Caco-2 (cell line): ENCODE measurements around the gene SLC39A11. TPM values are rescaled to one million over a fixed set of nuclear protein-coding genes. Genes with fewer than 3 reads are reported as not detected.

Source experiments
- BruUV-seq: library from RNA; stranded (reverse); fragments of 400-500 nt; replicated peaks from 2 replicates; lab custom pipeline; 2021; lab: Mats Ljungman, UMichigan
- CTCF ChIA-PET: fragments of 300-600 bp; sonication (Branson Sonifier 250); formaldehyde crosslinking; loops from one replicate; lab custom pipeline; 2022; ENCODE audit warnings: antibody characterized with exemption; lab: Charles Lee
- POLR2A ChIA-PET: fragments of 300-600 bp; sonication (Branson Sonifier 250); formaldehyde crosslinking; loops from one replicate; lab custom pipeline; 2022; ENCODE audit warnings: antibody characterized with exemption; lab: Charles Lee
- DNase-seq, 2 experiments: peaks; one replicate each; pipeline versions ENCODE4 v3.0.0 to v3.0.0-alpha.2; 2020 to 2022
- H3K27me3 ChIP-seq: replicated peaks from 2 replicates; pipeline ENCODE4 v1.6.0; 2011; ENCODE audit warnings: low read length; ENCODE audit not compliant: control insufficient read depth, insufficient read depth
- H3K36me3 ChIP-seq: 2 replicates; pipeline ENCODE4 v1.5.1; 2011; ENCODE audit warnings: low read length; ENCODE audit not compliant: control insufficient read depth, insufficient read depth
- H3K4me1 ChIP-seq: fragments of 250-450 bp; sonication (Bioruptor Pico); 2 replicates; pipeline ENCODE4 v1.5.1; 2020; ENCODE audit warnings: mild to moderate bottlenecking
- H3K4me3 ChIP-seq: 2 replicates; pipeline ENCODE4 v1.5.1; 2011; ENCODE audit warnings: low read depth, mild to moderate bottlenecking, control low read depth, low read length
- H3K9me3 ChIP-seq: fragments of 250-450 bp; sonication (Bioruptor Pico); 2 replicates; pipeline ENCODE4 v1.5.1; 2020; ENCODE audit warnings: mild to moderate bottlenecking, moderate library complexity
- H3K27ac Mint-ChIP-seq: one replicate; pipeline ENCODE4 v1.8.0; 2022; ENCODE audit warnings: mixed read lengths; ENCODE audit not compliant: unreplicated experiment
- H3K27me3 Mint-ChIP-seq: one replicate; pipeline ENCODE4 v1.8.0; 2022; ENCODE audit warnings: mixed read lengths; ENCODE audit not compliant: insufficient read depth, unreplicated experiment
- H3K36me3 Mint-ChIP-seq: one replicate; pipeline ENCODE4 v1.8.0; 2022; ENCODE audit warnings: mild to moderate bottlenecking, mixed read lengths; ENCODE audit not compliant: insufficient read depth, unreplicated experiment
- H3K4me1 Mint-ChIP-seq: one replicate; pipeline ENCODE4 v1.8.0; 2022; ENCODE audit warnings: low read depth, mixed read lengths; ENCODE audit not compliant: unreplicated experiment
- H3K4me3 Mint-ChIP-seq: one replicate; pipeline ENCODE4 v1.8.0; 2022; ENCODE audit warnings: mild to moderate bottlenecking, moderate library complexity, mixed read lengths; ENCODE audit not compliant: unreplicated experiment
- H3K9me3 Mint-ChIP-seq: one replicate; pipeline ENCODE4 v1.8.0; 2022; ENCODE audit warnings: mixed read lengths; ENCODE audit not compliant: unreplicated experiment
- CTCF ChIP-seq, 2 experiments: fragments of 200-600 bp in 1 of 2; IDR thresholded peaks; 1 replicate in 1 of 2; 2 replicates in 1 of 2; pipeline versions ENCODE4 v1.5.1 to v1.8.0; 2011 to 2022; ENCODE audit warnings: antibody characterized with exemption in 1 of 2, control low read depth in 1 of 2, inconsistent platforms in 1 of 2, low read depth in 1 of 2, low read length in 1 of 2, mild to moderate bottlenecking in 1 of 2, moderate library complexity in 1 of 2; ENCODE audit not compliant: insufficient read depth in 1 of 2, severe bottlenecking in 1 of 2, unreplicated experiment in 1 of 2
- intact Hi-C: fragments of 100-400 bp; cut with micrococcal nuclease; formaldehyde crosslinking; loops from one replicate; pipeline ENCODE4 v1.10.0; 2022; ENCODE audit not compliant: unreplicated experiment
- total RNA-seq: library from RNA; stranded (reverse); gene quantifications from 2 replicates; pipeline ENCODE4 v1.2.3, GENCODE V29; 2022

The SLC39A11 gene
- total RNA-seq, 1 experiment from 2014 or later, result 26.4 TPM

DNA sequence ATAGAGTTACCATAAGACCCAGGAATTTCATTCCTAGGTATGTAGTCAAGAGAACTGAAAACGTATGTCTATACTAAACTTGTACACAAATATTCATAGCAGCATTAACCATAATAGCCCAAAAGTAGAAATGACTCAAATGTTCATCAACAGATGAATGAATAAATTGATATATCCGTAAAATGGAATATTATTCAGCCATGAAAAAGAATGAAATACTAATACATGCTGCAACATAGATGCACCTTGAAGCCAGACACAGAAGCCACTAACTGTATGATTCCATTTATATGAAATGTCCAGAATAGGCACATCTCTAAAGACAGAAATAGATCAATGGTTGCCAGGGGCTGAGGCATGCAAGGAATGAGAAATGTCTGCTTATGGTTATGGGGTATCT lies 484.1 kb downstream of the SLC39A11 start:
- Histone ChIP-seq H3K9me3 (peaks cover 6% of the 10 kb centered on the region; the same call in 1 of the 2 replicates), H3K27me3 (no peaks in the 10 kb centered on the region), H3K4me1 (peaks cover 5% of the 10 kb centered on the region), H3K4me3 (no peak overlapping the region), H3K36me3 (no peaks in the 10 kb centered on the region)
- Mint-ChIP-seq H3K27ac (no peak overlapping the region), H3K9me3 (peaks cover 20% of the 10 kb centered on the region), H3K36me3 (no peaks in the 10 kb centered on the region), H3K4me1 (no peaks in the 10 kb centered on the region), H3K4me3 (no peak overlapping the region), H3K27me3 (no peaks in the 10 kb centered on the region)
- no TSS peak for BruUV-seq
- DNase-seq, result no peak
- intact Hi-C loops, result no loop called here
- TF ChIP-seq CTCF (IDR thresholded peaks at IDR 0.05; ENCODE audit: insufficient read depth in 1 of 2, low read depth in 1 of 2, low read length in 1 of 2, severe bottlenecking in 1 of 2, unreplicated experiment in 1 of 2), result no peak
- CTCF ChIA-PET, result no interaction called here
- POLR2A ChIA-PET, result no interaction called here

DNA sequence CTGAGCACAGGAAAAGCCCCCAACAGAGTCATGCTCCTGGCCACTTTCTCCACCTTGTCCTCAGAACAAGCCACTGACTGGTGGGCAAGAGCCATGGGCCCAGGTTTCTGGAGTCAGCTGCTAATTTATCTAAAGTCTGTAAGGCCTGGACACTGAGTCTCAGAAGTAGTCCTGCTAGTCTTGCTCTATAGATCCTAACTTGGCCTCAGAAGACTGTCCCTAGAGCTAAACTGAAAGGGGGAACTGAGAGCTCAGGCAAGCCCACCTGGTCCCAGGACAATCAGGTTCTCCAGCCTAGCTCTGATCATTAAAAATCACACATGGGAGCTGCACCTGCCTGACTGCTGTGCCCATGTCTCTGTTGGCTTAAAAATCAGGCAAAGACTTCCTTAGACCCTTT lies 485.8 kb downstream of the SLC39A11 start:
- Histone ChIP-seq H3K9me3 (peaks cover 6% of the 10 kb centered on the region; the same call in 1 of the 2 replicates), H3K4me3 (no peak overlapping the region), H3K27me3 (no peaks in the 10 kb centered on the region), H3K36me3 (no peaks in the 10 kb centered on the region), H3K4me1 (peaks cover 11% of the 10 kb centered on the region)
- ChIA-PET POLR2A (no interaction called here), CTCF (no interaction called here)
- TF ChIP-seq CTCF (IDR thresholded peaks at IDR 0.05; ENCODE audit: insufficient read depth in 1 of 2, low read depth in 1 of 2, low read length in 1 of 2, severe bottlenecking in 1 of 2, unreplicated experiment in 1 of 2), result no peak
- Mint-ChIP-seq H3K27ac (no peak overlapping the region), H3K27me3 (no peaks in the 10 kb centered on the region), H3K4me1 (no peaks in the 10 kb centered on the region), H3K36me3 (no peaks in the 10 kb centered on the region), H3K4me3 (no peak overlapping the region), H3K9me3 (peaks cover 20% of the 10 kb centered on the region)
- intact Hi-C loops, result no loop called here
- no TSS peak for BruUV-seq
- DNase-seq, result no peak

DNA sequence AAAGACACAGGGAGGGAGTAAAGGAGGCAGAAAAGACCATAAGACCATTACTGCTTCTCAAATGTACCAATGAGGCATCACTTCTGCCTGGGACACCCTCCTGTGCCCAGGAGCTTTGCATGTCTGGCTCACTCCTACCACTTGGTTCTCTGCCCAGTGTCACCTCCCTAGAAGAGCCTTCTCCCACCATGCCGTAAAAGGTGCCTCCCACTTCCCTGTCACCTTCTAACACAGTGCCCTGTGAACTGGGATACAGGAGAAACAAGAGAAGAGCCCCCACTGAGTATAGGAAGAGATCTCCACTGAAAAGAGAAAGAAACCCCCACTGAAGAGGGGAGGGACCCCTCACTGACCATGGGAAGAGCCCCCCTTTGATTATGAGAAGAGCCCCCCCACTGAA lies 486.9 kb downstream of the SLC39A11 start:
- H3K9me3 Mint-ChIP-seq, result peaks cover 20% of the 10 kb centered on the region
- H3K27me3 ChIP-seq, result no peaks in the 10 kb centered on the region
- H3K27ac Mint-ChIP-seq, result no peak overlapping the region
- no peaks in the 10 kb centered on the region for H3K27me3 Mint-ChIP-seq
- H3K4me3 Mint-ChIP-seq, result no peak overlapping the region
- peaks cover 8% of the 10 kb centered on the region for H3K4me1 Mint-ChIP-seq
- H3K36me3 Mint-ChIP-seq, result no peaks in the 10 kb centered on the region
- DNase-seq, result no peak
- peaks cover 6% of the 10 kb centered on the region; the same call in 1 of the 2 replicates for H3K9me3 ChIP-seq
- no peak for TF ChIP-seq CTCF (IDR thresholded peaks at IDR 0.05; ENCODE audit: insufficient read depth in 1 of 2, low read depth in 1 of 2, low read length in 1 of 2, severe bottlenecking in 1 of 2, unreplicated experiment in 1 of 2)
- ChIA-PET CTCF (interaction anchor here (1.4 kb wide), 1 partner anchor 49 kb away, joined by 4 read pairs; no protein-coding TSS in a partner anchor), POLR2A (no interaction called here)
- H3K4me3 ChIP-seq, result no peak overlapping the region
- H3K36me3 ChIP-seq, result no peaks in the 10 kb centered on the region
- intact Hi-C loops, result no loop called here
- H3K4me1 ChIP-seq, result peaks cover 11% of the 10 kb centered on the region
- no TSS peak for BruUV-seq
